HFF-Myc (cell line): ENCODE data around the gene CPLX4.

ENCODE experiments used
- DNase-seq: peaks from one replicate; pipeline ENCODE4 v3.0.0-alpha.2; 2011; ENCODE audit warnings: low read depth; ENCODE audit errors: extremely low read depth
- H3K4me3 ChIP-seq: replicated peaks from 2 replicates; pipeline ENCODE4 v1.5.1; 2011; ENCODE audit warnings: low read depth, mild to moderate bottlenecking, control low read depth, low read length
- CTCF ChIP-seq: IDR thresholded peaks from 2 replicates; pipeline ENCODE4 v1.5.1; 2012; ENCODE audit warnings: mild to moderate bottlenecking, low read depth, low read length, control low read depth; ENCODE audit errors: missing control alignments

The CPLX4 gene

GRCh38 chr18:59246796-59247195 is 71.7 kb downstream of the CPLX4 start:
- TF ChIP-seq CTCF = no peak
- no peak for DNase-seq
- H3K4me3 ChIP-seq = no peak overlapping the region
